VCaP (cell line): ENCODE measurements around the gene CEP250.
"Not testable (repeated sequence)": the region's sequence is repeated elsewhere in the genome, so short reads cannot be mapped to it uniquely, and the experiment has no call there.

Source experiments
- H3K27ac ChIP-seq: fragments of 450-650 bp; 2 replicates; pipeline ENCODE4 v1.5.1; 2017
- TF ChIP-seq, protein P1 (sequence below): fragments of 450-650 bp; conservative IDR thresholded peaks from 2 replicates; pipeline ENCODE4 v1.5.1; 2017; ENCODE audit warnings: mild to moderate bottlenecking, moderate library complexity

The CEP250 gene

GRCh38 chr20:35444226-35444625, 11.2 kb upstream of the CEP250 start:
- no peak overlapping the region for H3K27ac ChIP-seq

DNA sequence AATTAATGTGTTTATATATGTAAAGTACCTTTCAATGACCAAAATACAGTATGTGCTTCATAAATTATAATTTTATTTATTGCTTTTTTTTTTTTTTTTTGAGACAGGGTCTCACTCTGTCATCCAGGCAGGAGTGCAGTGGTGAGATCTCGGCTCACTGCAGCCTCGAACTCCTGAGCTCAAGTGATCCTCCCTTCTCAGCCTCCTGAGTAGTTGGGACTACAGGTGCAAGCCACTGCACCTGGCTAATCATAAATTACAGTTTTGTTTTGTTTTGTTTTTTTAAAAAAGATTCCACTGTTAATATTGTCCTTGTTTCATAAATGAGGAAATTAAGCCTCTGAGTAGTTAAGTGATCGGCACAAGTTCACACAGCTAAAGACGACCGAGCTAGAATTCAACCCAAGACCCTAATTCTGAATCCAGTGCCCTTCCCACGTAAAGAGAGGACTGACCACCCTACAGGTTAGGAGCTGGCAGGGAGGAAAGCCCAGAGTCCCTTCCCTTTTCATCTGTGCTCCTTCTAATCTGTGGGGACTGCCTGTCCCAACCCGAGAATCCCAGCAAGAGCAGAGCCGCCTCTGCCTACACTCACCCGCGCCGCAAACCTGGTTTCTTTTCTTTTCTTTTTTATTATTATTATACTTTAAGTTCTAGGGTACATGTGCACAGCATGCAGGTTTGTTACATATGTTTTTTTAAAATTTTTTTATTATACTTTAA, 8.9 kb upstream of the CEP250 start:
- TF ChIP-seq, protein P1, sequence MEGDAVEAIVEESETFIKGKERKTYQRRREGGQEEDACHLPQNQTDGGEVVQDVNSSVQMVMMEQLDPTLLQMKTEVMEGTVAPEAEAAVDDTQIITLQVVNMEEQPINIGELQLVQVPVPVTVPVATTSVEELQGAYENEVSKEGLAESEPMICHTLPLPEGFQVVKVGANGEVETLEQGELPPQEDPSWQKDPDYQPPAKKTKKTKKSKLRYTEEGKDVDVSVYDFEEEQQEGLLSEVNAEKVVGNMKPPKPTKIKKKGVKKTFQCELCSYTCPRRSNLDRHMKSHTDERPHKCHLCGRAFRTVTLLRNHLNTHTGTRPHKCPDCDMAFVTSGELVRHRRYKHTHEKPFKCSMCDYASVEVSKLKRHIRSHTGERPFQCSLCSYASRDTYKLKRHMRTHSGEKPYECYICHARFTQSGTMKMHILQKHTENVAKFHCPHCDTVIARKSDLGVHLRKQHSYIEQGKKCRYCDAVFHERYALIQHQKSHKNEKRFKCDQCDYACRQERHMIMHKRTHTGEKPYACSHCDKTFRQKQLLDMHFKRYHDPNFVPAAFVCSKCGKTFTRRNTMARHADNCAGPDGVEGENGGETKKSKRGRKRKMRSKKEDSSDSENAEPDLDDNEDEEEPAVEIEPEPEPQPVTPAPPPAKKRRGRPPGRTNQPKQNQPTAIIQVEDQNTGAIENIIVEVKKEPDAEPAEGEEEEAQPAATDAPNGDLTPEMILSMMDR, result no peak
- peak overlapping the region; percentile 21; the same call in 1 of the 2 replicates for H3K27ac ChIP-seq

More at GRCh38 chr20:35444226-35444625, 11.2 kb upstream of the CEP250 start:
- TF ChIP-seq, protein P1, result no peak

- peak overlapping the region; percentile 21; the same call in 1 of the 2 replicates for H3K27ac ChIP-seq
- TF ChIP-seq, protein P1, result peak; percentile 99
These were observed 8.2 kb upstream of the CEP250 start for GRCh38 chr20:35447082-35447789.

GRCh38 chr20:35448788-35449373, 6.5 kb upstream of the CEP250 start:
- no peak overlapping the region for H3K27ac ChIP-seq
- TF ChIP-seq, protein P1, result no peak

GRCh38 chr20:35449855-35450254, 5.5 kb upstream of the CEP250 start:
- H3K27ac ChIP-seq, result peak overlapping the region; percentile 79

DNA sequence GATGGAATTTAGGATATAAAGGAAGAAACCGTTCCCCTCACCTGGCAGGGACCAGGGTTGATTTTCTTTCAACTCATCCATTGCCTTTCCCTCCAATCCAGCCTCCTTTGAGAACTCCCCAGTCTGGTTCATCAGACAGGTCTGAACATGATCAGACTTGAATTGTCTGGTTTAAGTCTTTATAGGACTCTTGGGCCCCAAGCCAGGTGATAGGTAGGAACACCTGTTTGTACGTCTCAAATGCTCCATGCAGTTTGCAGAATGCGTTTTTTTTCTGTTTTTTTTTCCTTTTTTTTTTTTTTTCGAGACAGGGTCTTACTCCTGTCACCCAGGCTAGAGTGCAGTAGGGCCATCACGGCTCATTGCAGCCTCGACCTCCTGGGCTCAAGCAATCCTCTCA, 4.1 kb upstream of the CEP250 start:
- H3K27ac ChIP-seq, result peak overlapping the region; percentile 79
- TF ChIP-seq, protein P1, result no peak

DNA sequence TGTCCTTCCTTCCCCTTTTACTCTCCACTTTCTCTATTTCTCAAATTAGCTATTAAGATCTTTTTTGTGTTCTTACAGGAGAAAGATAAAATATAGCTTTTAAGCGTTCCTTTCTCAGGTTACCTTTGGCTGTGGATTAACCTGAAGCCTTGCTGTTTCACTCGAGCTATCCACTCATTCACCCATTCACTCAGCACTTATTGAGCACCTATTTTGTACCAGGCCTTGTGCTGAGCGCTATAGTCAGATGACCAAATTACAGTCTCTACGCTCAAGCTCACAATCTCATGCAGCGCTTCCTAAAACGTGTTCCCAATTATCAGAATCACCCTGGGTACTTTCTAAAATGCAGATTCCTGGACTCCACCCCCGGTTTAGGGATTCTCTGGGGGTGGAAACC, 1.8 kb upstream of the CEP250 start:
- peak overlapping the region; percentile 99 for H3K27ac ChIP-seq
- TF ChIP-seq, protein P1, result no peak

- peak overlapping the region; percentile 99; the same call in 1 of the 2 replicates for H3K27ac ChIP-seq
These were observed 1.3 kb downstream of the CEP250 start for GRCh38 chr20:35456700-35457099.

DNA sequence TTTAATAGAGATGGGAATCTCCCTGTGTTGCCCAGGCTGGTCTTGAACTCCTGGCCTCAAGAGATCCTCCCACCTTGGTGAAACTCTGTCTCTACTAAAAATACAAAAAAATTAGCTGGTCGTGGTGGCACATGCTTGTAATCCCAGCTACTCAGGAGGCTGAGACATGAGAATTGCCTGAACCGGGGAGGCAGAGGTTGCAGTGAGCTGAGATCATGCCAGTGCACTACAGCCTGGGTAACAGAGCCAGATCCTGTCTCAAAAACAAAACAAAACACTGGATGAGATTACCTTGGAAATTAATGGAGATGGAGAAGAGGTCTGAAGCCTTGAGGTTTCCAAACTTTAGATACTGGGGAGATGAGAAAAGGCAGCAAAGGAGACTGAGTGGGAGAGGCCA, 2.1 kb downstream of the CEP250 start:
- H3K27ac ChIP-seq, result not testable (repeated sequence)
